ENCODE data around the gene RPL10A.
"Not testable (repeated sequence)": the region's sequence is repeated elsewhere in the genome, so short reads cannot be mapped to it uniquely, and the experiment has no call there.

Gene RPL10A

DNA sequence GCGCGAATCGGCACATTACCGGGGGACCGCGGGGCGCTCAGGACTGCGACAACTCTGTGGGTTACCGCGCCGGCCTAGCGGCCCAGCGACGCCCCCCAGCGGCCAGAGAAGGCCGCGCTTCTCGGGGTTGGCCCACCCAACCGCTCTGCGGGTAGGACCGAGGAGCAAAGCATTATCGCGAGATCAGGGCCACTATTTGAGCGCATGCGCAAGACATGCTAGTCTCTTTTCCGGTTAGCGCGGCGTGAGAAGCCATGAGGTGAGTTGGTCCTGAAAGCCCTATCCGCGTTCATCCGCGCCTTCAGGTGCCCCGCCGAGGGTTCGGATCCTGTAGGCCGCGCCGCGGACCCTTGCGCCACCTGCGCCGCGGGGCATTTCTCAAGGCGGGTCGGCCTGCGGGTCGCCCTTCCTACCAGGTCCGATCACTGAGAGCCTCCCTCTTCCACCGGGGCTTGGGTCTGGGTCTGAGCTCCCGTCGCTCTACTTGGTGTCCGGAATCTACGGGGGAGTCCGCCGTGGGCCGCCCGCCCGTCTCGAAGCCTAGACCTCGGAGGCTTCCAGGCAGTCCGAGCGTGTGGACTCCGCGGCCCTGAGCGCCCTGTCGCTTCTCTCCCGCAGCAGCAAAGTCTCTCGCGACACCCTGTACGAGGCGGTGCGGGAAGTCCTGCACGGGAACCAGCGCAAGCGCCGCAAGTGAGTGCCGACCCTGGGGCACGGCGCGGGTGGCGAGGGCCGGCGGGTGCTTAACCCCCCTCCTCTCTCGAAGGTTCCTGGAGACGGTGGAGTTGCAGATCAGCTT, at the start of gene RPL10A:
TSS of gene RPL10A (plus strand) at position 221 of the 799 bp plus-strand sequence. CDS start at position 255, 34 bp downstream.
- peak; percentile 96 for DNase-seq

DNA sequence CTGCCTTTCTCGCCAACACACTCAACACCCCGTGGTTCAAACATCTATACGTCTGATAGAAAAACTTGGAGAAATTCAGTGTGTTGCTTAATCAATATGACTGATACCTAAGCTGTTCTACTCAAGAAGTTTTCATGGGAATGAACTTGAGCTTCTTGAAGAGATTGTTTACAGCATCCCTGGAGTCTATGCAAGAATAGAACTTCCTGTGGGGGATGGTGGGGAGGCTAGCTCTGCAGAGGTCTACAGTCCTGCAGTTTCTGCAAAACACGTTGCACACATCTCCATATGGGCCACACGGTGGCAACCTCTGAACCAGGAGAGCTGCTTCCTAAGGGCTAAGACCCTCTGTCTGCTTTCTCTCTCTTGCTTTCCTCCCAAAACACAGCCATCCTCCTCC, 48.8 kb upstream of the RPL10A start:
- DNase-seq = no peak

DNA sequence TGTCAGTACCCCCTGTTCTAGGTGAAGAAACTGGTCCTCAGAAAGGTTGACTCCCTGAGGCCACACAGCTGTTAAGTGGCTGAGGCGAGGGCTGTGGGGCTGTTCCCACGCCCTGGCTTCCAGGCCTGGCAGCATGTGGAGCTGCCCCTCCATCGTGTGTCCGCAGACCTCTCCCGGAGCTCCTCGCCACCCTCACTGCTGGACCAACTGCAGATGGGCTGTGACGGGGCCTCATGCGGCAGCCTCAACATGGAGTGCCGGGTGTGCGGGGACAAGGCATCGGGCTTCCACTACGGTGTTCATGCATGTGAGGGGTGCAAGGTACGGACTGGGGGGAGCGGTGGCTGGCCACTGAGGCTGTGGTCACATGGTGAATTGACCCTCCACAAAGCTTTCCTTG, 48.2 kb upstream of the RPL10A start:
- no peak for DNase-seq

DNA sequence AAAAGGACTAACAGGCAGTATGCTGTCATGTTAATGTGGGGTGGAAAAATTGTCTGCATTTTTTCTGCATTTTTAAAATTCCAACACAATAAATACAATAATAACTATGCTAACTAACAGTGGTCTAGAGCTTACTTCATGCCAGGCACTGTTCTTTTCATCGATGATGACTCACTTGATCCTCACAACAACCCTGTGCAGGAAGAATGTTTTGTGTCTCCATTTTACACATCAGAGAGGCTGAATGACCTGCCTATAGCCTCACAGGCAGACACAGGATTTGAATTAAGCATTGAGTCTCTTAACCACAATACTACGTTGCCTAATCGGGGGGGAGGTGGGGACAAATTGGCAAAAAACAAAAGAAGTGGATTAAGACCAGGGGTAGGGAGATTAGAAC, 42.9 kb upstream of the RPL10A start:
- no peak for DNase-seq

DNA sequence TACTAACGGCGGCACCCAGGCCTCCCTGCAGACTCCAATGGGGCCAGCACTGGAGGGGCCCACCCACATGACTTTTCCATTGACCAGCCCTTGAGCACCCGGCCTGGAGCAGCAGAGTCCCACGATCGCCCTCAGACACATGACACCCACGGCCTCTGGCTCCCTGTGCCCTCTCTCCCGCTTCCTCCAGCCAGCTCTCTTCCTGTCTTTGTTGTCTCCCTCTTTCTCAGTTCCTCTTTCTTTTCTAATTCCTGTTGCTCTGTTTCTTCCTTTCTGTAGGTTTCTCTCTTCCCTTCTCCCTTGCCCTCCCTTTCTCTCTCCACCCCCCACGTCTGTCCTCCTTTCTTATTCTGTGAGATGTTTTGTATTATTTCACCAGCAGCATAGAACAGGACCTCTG, 42.1 kb upstream of the RPL10A start:
- DNase-seq = no peak

DNA sequence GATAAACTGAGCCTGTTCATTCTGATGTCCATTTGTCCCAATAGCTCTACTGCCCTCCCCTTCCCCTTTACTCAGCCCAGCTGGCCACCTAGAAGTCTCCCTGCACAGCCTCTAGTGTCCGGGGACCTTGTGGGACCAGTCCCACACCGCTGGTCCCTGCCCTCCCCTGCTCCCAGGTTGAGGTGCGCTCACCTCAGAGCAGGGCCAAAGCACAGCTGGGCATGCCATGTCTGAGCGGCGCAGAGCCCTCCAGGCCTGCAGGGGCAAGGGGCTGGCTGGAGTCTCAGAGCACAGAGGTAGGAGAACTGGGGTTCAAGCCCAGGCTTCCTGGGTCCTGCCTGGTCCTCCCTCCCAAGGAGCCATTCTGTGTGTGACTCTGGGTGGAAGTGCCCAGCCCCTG, 40.8 kb upstream of the RPL10A start:
- DNase-seq = no peak

DNA sequence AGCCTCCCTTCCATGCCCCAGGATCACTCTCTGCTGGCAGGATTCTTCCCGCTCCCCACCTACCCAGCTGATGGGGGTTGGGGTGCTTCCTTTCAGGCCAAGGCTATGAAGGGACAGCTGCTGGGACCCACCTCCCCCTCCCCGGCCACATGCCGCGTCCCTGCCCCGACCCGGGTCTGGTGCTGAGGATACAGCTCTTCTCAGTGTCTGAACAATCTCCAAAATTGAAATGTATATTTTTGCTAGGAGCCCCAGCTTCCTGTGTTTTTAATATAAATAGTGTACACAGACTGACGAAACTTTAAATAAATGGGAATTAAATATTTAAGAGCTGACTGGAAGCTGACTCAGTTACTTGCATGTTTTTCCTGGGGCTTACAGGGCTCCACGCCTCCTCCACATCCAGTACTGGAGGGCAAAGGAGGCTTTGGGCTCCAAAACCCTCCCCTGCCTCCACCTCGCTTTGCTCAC, 40.3 kb upstream of the RPL10A start:
- no peak for DNase-seq

DNA sequence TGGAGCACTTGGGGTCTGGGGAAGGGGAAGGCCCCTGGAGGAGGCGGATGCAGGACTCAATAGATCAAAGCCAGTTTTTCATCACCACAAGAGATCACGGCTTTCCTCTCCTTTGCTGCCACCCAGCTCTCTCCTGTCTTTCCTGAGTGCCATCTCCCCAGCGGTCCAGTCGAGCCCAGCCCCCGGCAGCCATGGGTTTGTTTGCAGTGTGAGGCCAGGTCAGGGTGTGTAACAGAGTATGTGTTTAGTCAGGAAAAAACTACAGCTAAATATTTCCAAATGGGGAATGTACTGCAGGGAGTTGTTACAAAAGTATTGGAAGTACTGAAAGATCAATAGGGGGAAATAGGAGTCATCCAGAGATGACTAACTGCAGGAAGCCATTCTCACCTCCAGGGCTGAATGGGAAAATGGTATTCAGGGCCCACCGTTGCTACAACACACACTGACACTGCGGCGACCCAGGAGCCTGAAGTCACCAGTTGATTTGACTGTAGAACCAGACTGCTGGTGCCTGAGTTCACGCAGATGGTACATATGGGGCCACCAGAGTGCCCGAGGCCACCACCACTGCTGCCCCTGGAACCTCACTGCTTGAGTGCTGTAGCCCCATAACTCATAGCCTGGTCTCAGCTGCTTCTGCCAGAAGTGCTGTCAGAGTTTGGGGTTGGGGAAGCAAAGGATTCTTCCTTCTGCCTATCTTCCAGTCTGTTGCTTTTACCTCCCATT, 39.6 kb upstream of the RPL10A start:
- DNase-seq = no peak

DNA sequence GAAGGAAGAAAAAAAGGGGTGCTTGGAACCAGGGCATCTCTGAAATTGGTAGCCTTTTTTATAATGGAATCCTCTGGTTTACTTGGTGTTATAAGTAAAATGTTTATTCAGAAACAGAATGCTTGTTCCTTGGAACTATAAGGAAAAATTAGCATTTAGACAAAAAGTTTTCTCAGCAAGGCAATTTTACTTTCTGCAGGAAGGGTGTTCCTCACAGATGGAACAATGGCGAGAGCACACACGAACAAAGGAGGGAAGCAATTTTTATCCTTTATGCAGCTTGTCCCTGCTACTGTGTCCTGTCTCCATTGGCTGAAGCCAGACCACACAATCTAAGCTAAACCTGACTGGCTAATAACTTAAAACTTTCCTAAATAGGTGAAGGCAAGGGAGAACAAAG, 38.7 kb upstream of the RPL10A start:
- no peak for DNase-seq

DNA sequence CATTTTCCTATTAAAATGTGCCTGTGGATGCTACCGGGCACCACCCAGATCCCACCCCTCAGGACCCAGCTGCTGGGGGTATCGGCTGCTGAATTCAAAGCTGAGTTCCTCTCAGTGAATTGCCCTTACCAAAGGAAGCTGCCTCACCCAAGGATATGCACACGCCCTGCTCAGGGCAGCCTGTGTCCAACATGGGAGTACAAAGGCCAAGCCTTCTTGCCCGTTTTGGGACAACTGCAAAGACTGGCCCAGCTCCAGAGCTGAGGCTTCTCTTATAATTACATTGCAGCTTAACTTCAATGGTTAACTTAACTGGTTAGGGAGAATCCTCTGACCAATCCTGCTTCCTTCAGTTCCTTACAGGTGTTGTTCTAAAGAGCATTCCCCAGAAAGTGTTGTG, 35.9 kb upstream of the RPL10A start:
- DNase-seq = no peak

DNA sequence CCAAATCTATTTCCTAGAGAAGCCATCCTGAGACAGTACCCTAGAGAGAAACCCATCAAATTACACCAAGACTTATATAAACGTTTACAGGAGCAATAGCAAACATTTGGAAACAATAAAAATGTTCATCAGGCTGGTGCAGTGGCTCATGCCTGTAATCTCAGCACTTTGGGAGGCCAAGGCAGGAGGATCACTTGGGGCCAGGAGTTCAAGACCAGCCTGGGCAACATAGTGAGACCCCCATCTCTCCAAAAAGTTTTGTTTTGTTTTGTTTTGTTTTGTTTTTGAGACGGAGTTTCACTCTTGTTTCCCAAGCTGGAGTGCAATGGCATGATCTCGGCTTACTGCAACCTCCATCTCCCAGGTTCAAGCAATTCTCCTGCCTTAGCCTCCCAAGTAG, 35.5 kb upstream of the RPL10A start:
- not testable (repeated sequence) for DNase-seq

DNA sequence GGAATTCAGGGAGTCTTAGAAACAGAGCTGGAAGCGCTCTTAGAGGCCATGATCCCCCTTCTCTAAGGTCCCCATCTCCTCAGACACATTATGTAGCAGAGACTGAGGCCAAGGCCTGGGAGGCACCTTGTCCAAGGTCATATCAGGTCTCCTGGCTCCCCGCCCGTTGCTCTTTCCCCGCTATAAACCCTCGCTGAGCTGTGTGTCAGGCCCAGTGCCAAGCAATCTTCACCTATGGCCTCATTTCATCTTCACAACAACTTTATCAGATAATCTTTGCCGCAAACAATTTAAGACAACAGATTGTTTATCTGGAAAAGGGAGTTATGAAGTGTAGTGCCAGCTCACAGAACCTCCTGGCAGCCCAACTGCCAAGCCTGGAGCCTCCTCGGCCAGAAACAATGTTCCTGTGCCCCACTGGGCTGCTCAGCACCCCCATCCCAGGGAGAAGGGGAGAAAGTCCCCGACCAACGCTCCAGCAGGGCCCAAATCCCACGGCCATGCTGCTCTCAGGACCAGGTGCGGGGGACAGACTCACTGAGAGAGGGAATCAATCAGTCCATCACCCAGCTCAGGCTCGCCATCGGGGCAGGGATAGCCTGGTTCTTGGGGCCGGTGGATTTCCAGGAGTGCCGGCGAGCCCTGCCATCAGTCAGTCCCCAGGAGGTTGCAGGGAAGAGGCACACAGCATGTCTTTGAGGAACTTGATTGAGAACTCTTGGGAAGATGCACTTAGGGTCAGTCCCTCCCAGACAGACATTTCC, 32.9 kb upstream of the RPL10A start:
- no peak for DNase-seq

DNA sequence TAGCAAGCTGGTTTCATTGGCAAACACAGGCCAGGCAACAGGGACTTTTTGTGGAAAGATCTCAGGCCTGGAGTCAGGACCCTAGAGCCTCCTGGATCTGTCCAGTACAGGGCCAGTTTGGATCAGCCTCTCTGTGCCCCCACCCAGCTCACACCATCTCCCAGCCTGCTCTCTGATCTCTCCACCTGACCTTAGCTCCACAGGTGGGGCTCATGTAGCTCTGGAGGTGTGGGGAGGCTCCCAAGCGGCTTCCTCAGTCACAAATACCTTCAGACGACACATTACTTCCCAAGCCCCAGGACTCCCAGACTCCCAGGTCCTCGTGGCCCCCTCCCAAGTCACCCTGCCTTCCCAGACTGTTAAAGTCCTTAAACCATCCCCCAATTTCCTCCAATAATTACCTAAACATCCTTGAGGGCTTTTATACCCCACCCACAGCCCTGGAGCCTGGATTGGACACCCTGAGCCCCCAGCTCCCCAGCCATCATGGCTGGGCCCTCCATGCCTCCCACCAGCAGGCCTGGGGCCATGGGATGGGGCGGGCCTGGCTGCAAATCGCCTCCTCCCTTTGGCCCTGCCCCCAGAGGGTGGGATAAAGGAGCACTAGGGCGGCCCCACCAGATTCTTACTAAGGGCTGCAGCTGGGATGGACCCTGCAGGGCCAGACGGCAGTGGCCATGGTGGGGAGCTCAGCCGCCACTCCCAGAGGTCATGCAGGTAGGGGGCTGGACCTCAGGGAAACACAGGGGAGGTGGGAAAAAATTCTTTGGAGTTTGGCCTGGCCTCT, 31.9 kb upstream of the RPL10A start:
- DNase-seq = no peak

DNA sequence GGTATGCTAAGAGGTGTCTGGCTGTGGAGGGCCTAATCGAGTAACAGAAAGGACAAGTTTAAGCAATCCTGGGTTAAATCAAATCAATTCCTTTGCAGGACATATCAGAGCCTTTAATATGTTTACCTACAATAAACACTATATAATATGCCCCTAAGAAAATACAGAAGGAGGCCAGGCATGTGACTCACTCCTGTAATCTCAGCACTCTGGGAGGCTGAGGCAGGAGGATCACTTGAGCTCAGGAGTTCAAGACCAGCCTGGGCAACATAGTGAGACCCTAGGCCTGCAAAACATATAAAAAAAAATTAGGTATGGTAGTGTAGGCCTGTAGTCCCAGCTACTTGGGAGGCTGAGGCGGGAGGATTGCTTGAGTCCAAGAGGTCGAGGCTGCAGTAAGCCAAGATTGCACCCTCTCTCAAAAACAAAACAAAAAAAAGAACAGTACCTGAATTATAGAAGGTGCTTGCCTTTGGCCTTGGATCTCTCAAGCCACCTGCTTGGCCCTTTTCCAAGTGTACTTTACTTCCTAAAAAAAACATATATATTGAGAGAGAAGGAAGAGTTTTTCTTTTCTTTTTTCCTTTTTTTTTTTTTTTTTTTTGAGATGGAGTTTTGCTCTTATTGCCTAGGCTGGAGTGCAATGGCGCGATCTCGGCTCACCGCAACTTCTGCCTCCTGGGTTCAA, 29.7 kb upstream of the RPL10A start:
- DNase-seq = not testable (repeated sequence)

DNA sequence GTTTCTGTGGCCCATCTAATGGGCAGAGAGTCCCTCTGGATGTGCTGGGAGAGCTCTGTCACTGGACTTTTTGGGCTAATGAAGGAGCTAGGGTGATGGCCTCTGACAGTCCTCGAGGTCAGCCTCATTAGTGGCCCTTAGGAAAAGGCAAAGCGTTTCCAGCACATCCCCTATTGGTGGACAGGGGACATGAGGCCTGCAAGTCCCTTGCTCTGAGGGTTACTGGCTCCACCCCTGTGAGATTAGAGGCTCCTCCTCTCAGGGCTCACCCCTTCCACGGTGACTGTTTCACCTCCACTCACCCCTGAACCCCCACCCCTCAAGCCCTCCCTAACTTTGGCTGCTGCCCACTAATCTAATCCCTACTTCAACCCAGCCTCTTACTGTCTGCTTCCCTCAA, 28.9 kb upstream of the RPL10A start:
- DNase-seq = no peak

DNA sequence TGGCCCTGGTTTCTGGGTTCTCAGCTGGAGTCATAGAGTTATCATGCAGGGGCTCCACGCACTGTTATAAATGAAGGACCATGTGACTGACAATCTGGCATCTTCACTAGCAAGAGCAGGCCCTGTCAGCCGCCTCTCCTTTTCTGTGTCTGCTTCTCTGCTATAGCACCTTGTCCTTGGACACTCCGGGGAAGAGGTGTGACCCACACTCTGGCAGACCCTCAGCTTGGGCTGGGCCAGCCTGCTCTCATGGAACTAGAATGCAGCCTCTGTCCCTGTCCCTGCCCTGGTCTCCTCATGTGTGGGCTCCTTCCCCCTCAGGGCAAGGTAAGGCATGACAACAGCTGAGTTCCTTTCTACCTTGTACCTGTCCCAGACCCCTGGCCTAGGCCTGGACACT, 27.0 kb upstream of the RPL10A start:
- DNase-seq = no peak

DNA sequence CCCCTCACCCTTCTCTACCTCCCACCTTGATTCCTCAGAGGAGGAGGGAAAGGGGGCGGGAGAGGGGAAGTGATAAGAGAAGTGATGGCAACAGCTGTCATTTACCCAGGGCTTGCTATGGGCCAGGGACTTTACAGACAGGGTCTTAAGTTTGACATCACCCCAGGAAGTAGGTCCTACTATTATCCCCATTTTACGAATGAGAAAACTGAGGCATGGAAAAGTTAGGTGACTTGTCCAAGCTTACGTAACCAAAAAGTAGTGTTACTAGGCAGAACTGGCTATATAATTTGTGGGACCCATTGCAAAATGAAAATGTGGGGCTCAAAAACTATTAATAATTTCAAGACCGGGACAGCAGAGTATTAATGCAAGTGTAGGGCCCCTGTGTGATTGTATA, 26.6 kb upstream of the RPL10A start:
- no peak for DNase-seq

DNA sequence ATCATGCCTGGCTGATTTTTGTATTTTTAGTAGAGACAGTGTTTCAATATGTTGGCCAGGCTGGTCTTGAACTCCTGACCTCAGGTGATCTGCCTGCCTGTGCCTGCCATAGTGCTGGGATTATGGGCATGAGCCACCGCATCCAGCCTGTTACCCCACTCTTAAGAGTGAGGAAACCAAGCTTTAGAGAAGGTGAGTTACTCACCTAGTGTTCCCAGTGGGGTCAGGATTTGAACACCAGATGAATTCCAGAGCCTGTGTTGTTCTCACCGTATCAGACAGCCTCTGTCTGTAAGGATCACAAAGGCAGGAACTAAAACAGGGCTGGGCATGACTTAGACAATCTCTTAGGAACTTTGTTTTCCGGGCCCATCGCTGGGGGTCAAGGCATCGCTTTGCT, 25.5 kb upstream of the RPL10A start:
- DNase-seq = no peak

DNA sequence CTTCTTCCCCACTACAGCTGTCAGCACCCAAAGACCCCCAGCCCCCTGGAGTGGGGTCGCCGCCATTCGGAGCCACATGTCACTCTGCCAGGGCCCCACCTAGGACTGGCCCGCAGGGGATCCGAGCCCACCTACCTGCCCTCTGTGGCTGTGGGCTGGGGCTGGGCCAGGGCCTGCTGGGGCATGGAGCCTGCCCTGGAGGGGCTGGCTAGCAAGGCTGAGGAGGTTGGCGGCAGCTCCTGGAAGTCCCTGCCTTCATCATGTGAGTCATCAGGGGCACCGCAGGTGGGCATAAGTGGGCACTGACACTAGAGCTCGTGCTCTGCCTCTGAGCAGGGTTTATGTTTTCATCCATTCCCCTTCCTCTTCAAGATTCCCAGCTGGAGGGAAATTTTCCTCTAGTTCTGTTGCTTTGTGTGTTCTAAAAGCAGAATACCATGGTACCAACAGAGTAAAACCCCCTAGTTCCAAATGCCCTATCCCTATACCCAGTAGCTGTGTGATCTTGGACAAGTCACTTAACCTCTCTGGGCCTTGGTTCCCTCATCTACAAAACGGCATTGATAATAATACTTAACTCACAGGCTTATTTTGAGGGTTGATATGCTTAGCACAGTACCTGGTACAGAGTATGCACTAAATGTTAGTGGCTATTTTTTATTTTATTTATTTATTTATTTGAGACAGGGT, 24.7 kb upstream of the RPL10A start:
- no peak for DNase-seq

DNA sequence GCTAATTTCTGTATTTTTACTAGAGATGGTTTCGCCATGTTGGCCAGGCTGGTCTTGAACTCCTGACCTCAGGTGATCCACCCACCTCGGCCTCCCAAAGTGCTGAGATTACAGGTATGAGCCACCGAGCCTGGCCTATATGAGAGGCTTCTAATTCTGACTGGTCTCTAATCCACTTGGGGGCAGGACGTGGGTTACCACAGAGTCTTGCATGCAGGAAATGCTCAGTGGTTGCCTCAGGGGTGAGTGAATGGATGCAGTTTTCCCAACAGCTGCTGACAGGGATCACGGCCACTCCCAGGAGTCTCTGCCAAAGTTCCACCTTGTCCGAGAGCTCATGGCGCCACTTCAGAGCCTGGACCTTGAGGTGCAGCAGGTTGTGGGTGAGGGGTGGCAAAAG, 22.5 kb upstream of the RPL10A start:
- DNase-seq = peak; percentile 9

DNA sequence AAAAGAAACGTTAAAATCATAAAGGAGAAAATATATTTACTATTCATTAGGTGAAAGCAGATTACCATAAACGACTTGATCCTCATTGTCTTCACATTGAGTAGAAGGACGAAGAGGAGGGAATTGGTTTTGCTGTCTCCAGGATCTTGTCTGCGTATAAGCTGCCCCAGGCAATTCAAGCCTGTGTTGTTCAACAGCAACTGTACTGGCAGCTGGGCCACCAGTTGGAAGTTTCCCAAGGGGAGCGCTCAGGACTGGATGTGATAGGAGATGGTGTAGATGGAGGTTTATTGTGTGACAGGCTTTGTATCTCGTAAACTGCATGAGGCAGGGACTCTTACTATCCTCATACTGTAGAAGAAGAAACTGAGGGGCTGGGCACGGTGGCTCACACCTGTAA, 20.0 kb upstream of the RPL10A start:
- DNase-seq = no peak
